ENCODE results near the gene TMEM63A.

The TMEM63A gene

DNA sequence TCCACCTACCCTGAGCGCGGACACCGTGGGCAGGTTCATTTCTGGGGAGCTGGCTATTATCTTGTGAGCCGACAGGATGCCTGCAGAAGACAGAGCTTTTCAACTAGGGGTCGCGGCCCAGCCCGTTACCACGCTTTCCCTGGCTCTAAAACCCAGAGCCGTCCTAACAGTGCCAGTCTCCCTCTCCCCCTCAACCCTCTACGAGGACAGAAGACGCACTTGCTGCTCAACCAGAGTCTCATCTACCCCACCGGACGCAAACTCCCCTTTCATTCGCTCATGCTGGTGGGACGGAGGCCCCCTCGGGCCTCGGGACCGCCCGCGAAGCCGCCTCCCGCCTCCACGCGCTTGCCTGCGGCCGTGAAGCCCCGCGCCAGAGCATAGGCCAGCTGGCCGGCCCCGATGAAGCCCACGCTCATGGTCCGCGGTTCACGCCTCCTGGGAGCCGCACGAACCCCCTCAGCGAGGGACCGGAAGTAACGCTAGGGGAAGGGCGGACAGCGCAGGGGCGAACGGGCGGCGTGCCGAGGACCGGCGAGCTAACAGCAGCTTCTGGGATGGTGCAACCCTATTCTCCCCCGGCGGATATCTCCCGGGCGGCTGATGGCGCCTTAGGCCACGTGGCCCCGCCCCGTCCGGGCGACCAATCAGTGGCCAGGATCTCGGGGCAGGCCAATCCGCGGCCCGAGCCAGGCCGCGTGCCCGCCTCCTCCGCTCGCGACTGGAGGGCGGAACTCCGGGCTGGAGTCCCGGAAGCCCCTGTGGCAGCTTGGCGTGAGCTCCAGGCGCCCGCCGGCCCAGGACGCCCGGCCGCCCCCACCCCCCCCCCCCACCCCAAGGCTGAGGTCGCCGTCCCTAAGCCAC, 41.7 kb upstream of the TMEM63A start, which contains the start of gene PYCR2:
Gene PYCR2 (minus strand): TSS at position 559 of the 864 bp plus-strand sequence. CDS start 140 bp downstream, at position 419.
- ChIA-PET POLR2A (ENCODE audit: low non-redundant PET) (interaction anchor here (0.5 to 3.6 kb wide), 4 partner anchors 41 to 496 kb away, joined by 3 to 22 read pairs (median 6); partner anchors contain the start of genes SRP9 and TMEM63A), CTCF (interaction anchor here (0.9 to 1.7 kb wide), 3 partner anchors 12 to 449 kb away, joined by 3 to 5 read pairs (median 4); partner anchors contain the start of gene TMEM63A)
- peak; percentile 99 for DNase-seq (ENCODE audit: low spot score)
- TF ChIP-seq, protein P1, sequence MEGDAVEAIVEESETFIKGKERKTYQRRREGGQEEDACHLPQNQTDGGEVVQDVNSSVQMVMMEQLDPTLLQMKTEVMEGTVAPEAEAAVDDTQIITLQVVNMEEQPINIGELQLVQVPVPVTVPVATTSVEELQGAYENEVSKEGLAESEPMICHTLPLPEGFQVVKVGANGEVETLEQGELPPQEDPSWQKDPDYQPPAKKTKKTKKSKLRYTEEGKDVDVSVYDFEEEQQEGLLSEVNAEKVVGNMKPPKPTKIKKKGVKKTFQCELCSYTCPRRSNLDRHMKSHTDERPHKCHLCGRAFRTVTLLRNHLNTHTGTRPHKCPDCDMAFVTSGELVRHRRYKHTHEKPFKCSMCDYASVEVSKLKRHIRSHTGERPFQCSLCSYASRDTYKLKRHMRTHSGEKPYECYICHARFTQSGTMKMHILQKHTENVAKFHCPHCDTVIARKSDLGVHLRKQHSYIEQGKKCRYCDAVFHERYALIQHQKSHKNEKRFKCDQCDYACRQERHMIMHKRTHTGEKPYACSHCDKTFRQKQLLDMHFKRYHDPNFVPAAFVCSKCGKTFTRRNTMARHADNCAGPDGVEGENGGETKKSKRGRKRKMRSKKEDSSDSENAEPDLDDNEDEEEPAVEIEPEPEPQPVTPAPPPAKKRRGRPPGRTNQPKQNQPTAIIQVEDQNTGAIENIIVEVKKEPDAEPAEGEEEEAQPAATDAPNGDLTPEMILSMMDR (conservative IDR thresholded peaks at IDR 0.05; ENCODE audit: low read depth) = no peak
- peak within 1 kb of the TSS; percentile 97 for H3K27ac ChIP-seq

DNA sequence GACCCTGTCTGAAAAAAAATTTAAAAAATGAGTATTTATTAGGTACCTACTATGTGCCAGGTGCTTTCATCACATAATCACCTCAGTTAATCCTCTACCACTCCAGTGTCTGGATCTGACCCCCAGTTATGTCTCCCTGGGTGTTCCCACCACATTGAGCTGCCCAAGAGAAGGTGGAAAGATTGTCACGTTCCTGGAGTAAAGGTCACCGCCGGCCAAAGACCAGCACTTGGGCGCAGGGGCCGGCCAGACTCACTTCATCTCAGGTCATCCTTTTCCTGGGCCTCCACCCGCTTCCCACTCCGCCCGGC, 41.2 kb upstream of the TMEM63A start:
- CTCF ChIA-PET = interaction anchor here (0.9 to 1.9 kb wide), 3 partner anchors 12 to 449 kb away, joined by 3 to 11 read pairs (median 4); partner anchors contain the start of gene TMEM63A
- TF ChIP-seq, protein P1 (conservative IDR thresholded peaks at IDR 0.05; ENCODE audit: low read depth) = no peak
- no peak for DNase-seq (ENCODE audit: low spot score)
- POLR2A ChIA-PET (ENCODE audit: low non-redundant PET) = interaction anchor here (0.5 to 3.6 kb wide), 3 partner anchors 41 to 496 kb away, joined by 3 to 22 read pairs (median 4); partner anchors contain the start of genes SRP9 and TMEM63A
- peak overlapping the region; percentile 97 for H3K27ac ChIP-seq

DNA sequence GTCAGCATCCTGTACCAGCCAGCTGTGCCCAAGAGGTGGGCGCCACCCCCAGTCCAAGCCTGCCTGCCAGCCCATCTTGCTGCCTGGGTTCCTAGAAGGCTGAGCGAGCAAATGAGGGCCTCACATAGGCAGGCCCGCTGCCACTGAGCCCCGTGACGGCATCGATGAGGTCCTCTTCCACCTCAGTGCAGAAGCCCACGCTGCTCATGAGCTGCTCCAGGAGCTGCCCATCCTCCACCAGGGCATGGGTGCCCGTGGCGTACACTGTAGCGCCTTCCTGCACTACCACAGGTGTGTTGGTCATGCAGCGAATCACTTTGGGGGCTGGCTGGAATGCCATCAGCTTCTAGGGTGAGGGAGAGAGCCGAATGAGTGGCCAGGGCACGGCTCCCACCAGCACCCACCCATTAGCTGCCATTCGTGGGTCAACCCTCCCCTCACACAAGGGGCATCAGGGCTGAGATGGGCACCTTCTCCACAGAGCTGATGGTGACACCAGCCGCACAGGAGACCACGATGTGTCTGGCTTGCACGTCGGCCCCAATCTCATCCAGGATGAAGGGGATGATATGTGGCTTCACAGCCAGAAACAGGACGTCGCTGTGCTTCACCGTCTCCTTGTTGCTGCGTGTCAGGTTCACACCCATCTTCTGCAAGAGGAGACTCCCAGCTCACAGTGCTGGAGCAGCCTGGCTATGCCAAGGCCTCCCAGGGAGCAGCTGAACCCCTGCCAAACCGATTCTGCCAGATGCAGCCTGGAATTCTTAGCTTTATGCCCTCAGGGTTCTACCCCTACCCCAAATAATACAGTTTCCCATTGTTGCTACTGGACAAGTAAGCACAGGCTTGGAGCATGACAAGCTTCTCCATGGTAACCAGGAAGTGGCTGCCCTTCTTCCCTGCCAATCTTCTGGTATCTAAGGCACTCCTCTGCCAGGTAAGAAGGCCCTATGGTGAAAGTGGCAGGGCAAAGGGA, 39.8 kb upstream of the TMEM63A start:
- TF ChIP-seq, protein P1 (conservative IDR thresholded peaks at IDR 0.05; ENCODE audit: low read depth) = no peak
- peak; percentile 97 for DNase-seq (ENCODE audit: low spot score)
- peak overlapping the region; percentile 97 for H3K27ac ChIP-seq
- ChIA-PET CTCF (interaction anchor here (0.5 to 1.9 kb wide), 6 partner anchors 14 to 597 kb away, joined by 3 to 11 read pairs (median 4); partner anchors contain the start of gene TMEM63A), POLR2A (ENCODE audit: low non-redundant PET) (interaction anchor here (0.5 to 3.6 kb wide), 3 partner anchors 22 to 39 kb away, joined by 3 to 22 read pairs (median 3); partner anchors contain the start of gene TMEM63A)

DNA sequence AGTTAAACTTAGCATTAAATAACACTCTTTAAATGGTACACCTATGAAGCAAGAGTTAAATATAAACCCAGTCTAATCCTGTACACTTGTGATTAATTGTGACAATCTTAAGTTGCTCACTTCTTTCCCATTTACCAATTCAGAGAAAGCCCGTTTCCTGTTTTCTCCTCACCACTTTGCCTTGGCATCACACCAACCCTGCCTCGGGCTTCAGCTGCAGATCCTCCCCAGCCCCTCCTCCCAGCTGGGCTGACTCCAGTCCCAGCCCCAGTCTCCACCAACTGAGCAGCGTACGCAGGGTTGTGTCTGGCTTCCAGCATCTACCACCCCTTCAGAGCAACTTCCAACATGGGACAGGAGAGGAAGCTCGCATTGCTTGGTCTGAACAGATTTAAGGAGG, 37.7 kb upstream of the TMEM63A start:
- POLR2A ChIA-PET (ENCODE audit: low non-redundant PET) = no interaction called here
- TF ChIP-seq, protein P1 (conservative IDR thresholded peaks at IDR 0.05; ENCODE audit: low read depth) = no peak
- CTCF ChIA-PET = interaction anchor here (0.5 to 1.6 kb wide), 7 partner anchors 8 to 445 kb away, joined by 3 to 6 read pairs (median 3); partner anchors contain the start of gene SRP9
- peak overlapping the region; percentile 86 for H3K27ac ChIP-seq
- DNase-seq (ENCODE audit: low spot score) = peak; percentile 93

DNA sequence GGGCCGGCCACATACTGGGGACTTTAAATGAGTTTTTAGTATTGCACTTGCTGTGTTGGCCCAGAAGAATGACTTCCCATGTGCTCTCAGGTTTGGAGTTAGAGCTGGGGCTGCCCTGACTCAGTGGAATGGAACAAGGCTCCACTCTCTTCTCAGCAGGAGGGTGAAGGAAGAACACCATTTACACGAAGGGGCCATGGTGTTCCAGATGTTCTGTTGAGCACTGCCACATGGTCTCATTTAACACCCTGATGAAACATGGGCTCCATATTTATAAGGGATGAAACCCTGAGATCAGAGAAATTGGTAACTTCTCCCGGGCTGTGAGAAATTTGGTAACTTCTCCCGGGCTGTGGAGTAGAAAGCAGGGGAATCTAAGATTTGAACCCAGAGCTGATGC, 36.1 kb upstream of the TMEM63A start:
- no peak overlapping the region for H3K27ac ChIP-seq
- DNase-seq (ENCODE audit: low spot score) = no peak
- ChIA-PET POLR2A (ENCODE audit: low non-redundant PET) (interaction anchor here (0.6 kb wide), 1 partner anchor 27 kb away, joined by 7 read pairs; no protein-coding TSS in a partner anchor), CTCF (no interaction called here)
- TF ChIP-seq, protein P1 (conservative IDR thresholded peaks at IDR 0.05; ENCODE audit: low read depth) = no peak
